Measurements from ENCODE around the gene GSTM3.
"Not testable (repeated sequence)": the region's sequence is repeated elsewhere in the genome, so short reads cannot be mapped to it uniquely, and the experiment has no call there.

GSTM3 gene

DNA sequence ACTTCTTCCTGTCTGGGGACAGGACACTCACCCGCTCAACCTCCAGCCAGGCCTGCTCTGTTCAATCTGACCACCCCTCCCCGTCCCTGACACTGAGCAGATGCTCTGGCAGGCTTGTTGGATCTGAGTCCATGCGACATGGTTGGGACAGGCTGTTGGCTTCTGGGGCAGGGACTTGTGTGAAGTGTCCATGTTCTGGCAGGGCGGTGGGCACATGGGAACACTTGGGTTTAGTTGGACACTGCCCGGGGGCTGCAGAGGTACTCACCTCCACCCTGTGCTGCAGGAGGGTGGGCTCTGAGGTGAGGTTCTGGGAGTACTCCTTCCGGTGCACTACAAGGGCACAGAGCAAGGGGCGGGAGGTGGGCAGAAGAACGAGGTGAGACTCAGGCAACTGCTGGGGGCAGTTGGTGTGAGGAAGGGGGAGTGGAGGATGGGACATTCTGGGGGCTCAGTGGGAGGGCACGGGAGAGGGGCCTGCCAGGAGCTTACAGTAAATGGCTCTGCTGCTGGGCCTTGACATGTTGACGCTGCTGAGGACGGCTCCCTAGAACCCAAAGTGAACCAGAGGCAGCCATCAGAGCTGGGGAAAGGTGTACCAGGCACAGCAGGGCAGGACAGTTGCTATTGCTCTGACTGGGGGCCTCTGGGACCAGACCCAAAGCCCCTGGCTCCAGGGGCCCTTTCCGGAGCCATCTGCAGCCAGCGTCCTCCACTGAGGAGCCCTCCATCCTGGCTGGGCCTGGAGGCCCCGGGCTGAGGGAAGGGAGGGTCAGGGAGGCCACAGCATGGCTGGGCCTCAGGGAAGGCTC lies 20.6 kb upstream of the GSTM3 start:
- DNase-seq: no peak

DNA sequence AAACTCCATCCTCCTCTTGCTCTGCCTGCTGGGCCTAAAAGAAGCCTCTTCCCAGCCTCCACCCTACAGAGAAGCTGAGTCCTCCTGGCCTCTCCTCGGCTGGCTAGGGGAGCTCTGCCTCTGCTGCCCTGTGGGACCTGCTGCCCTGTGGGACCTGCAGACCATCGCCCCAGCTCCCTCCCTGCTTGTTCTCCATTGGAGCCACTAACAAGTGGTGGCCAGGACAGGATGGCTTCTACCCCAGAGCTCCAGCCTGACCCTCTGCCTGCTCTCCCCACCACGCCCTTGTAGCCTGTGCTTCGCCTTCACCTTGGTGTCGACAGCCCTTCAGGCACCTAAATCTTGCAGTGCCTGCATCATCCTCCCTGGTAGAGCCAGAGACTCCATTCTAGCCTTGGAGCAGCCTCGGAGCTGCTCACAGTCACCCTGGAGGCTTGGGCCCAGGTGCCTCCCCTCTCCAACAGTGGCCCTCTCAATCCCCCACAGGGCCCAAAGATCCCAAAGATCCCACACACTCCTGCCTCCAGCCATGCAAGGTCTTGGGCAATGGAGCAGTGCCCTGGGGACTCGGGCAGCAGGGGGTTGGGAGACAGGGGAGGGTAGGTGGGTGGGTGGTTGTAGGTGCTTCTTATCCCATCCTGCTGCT lies 19.9 kb upstream of the GSTM3 start:
- no peak for DNase-seq

DNA sequence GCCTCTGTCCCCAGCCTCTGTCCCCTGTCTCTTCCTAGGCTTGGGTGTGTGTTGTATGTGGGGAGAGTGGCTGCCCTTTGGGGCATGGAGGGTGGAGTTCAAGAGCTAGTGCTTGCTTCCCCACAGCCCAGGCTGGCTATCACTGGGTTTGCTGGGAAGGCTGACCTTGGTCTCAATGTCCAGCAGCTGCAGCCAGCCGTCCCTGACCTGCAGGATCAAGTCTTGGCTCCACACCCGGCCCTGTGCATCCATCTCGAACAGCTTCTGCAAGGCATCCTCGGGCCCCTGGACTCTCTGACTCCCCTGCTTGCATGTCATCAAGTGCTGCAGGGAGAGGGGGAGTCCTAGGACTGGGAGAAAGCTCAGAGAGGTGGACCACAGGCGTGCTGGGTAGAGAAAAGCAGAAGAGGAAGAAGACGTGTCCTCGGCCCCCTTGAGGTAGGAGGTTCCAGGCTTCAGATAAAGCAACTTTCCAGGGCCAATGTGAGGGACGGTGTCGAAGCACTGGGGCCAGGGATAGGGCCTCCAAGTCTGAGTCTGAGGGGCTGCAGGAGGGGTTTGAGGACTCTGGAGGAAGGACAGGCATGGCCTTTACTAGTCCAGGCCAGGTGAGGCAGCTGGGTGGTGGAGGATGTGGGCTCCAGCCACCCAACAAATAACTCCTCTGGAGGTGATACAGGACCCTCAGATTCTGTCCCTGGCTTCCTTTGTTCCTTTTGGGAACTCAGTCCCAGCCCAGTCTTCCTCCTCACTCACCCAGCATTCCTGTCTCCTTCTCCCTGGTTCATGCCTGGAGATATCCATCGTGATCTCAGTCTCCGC lies 18.9 kb upstream of the GSTM3 start:
- no peak for DNase-seq

- DNase-seq: no peak
Measured at GRCh38 chr1:109757936-109758786, 17.3 kb upstream of the GSTM3 start.

- DNase-seq: no peak
Measured at GRCh38 chr1:109756848-109757521, 16.1 kb upstream of the GSTM3 start.

DNA sequence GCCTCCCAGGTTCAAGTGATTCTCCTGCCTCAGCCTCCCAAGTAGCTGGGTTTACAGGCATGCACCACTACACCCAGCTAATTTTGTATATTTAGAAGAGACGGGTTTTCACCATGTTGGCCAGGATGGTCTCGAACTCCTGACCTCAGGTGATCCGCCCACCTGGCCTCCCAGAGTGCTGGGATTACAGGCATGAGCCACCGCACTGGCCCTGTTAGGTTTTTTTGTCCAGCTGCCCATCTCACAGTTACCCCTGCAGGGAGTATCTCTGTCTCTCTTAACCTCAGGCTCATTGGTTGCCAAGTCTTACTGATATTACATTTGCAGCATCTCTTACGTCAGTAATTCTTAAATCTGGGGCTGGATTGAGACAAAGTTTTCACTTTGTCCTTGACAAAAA lies 15.5 kb upstream of the GSTM3 start:
- not testable (repeated sequence) for DNase-seq

DNA sequence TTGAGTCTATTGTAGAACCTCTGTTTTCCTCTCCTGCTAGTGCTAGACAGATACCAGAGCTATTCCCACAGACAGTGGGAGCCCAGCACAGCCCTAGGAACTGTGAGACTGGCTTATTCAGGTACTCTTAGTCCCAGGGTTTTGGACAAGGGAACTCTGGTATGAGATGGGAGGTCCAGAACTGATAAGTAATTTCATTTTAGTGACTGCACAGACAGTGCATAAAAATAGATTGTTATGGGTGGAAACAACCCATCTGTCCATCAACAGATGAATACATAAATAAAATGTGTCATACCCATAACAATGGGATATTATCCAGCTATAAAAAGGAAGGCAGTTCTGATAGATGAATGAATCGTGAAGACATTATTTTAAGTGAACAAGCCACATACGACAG lies 13.9 kb upstream of the GSTM3 start:
- no peak for DNase-seq

GRCh38 chr1:109751531-109752260 lies 10.9 kb upstream of the GSTM3 start:
- peak in 1 of 2 donors; percentile 13 for DNase-seq

DNA sequence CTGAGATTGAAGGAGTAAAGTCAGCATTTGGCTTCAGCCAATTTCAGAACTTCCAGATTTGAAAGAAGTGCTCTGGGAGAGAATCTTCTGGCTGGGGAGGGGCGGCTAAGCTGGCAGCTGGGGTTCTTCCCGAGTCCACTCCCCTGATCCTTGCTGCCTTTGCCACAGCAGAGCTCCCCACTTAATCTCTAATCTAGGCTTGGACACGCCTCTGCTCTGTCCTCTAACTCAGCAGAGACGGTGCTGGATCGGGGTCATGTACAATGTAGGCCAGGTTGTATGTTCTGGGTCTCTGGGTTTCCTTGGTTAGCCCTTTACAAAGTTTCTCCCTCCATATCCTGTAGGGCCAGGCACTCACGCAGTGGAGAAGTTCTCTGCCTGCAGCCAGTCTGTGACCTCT lies 10.1 kb upstream of the GSTM3 start:
- no peak for DNase-seq

DNA sequence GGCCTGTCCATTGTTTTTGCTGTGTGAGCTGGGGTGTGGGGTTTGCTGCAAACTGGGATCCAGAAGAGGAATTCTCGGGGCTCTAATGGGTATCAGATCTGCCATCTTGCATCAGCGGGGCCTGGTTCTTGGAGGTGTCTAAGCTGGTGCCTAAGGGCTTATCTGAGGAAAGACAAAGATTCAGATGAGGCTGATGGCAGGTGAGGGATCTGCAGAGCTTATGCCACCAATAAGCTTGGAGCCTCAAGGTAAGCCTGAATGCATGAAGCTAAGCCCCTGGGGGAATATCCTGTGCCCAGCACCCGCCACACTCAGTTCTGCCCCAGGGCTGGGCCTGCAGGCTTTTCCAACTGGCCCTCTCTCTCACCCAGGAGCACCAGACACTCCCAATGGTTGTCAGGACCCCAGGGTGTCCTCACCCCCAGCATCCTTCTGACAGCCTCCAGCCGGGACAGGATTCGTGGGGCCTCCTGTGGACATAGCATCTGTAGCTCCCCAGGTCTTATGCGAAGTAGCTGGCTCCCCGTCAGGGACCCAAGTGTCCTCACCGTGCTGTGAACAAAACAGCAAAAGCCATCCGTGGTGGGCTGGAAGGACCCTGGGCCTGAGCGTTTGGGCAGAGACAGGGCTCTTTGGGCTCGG lies 9.5 kb upstream of the GSTM3 start:
- DNase-seq: no peak

DNA sequence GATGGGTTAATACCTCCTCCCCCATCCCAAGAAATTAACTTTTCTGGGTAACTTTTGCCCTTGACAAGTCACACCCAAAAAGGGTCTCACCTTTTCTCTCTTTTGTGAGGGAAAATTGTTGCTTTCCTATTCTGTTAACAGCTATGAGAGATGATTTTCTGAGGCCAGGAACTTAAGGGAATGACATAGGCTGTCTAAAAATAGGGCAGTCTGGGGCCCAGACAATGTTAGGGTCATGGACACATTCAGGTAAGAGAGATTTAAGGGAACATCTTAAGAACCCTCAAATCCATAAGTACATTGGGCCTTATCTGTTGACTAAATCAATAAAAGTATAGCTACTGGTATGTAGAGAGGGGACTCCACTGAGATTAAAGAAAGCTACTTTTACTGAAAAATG lies 8.4 kb upstream of the GSTM3 start:
- no peak for DNase-seq

GRCh38 chr1:109748311-109748710 lies 7.5 kb upstream of the GSTM3 start:
- DNase-seq: not testable (repeated sequence)

- DNase-seq: peak; percentile 82 to 87
Measured at GRCh38 chr1:109739738-109740614, 862 bp downstream of the GSTM3 start.

GRCh38 chr1:109733236-109733870 lies 7.5 kb downstream of the GSTM3 start:
- no peak for DNase-seq

GRCh38 chr1:109732390-109732881 lies 8.4 kb downstream of the GSTM3 start:
- DNase-seq: no peak

- no peak for DNase-seq
Measured at GRCh38 chr1:109730666-109731065, 10.2 kb downstream of the GSTM3 start.

DNA sequence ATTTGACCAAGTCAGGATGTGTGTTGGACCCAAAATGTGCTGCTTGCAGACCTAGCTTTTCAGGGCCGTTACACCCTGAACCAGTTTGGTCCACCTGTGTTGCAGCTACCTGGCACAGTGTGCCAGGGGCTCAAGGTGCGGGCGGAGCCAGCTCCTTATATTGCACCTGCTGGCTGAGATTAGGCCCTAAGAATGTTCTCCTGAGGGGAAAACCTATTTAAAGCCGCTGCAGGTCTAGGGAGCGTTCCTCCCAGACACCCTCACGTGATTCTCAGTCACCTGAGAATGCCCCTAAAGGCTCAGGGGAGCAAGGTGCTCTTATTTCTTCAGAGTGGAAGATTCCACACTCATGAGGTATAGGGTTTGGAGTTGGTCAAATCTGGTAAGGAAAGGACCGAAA lies 12.0 kb downstream of the GSTM3 start:
- no peak for DNase-seq

DNA sequence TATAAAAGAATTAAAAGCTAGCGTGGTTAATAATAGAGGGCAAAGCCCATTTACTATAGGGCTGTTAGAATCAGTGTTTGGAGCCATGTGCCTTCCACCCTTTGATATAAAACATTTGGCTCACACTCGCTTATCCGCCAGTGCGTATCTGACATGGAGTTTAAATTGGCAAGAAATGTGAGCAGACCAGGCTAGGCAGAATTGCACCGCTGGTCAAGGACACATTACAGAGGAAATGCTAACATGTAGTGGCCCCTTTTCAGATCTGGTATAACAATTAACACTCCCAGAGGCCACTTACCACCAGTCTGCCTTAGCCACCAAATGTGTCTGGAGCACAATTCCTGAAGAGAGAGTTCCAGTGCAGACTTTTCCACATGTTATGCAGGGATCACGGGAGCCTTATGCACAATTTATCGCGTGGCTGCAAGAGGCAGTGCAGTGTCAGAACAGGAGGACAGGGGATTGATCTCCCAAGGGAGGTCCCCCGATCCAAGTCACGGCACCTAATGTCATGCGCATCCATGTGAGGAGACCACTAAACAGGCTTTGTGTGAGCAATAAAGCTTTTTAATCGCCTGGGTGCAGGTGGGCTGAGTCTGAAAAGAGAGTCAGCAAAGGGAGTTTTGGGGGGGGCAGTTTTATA lies 14.0 kb downstream of the GSTM3 start:
- DNase-seq: no peak

GRCh38 chr1:109726007-109726406 lies 14.8 kb downstream of the GSTM3 start:
- DNase-seq: no peak
